ENCODE results near the gene ANKRD34A.

ANKRD34A gene

DNA sequence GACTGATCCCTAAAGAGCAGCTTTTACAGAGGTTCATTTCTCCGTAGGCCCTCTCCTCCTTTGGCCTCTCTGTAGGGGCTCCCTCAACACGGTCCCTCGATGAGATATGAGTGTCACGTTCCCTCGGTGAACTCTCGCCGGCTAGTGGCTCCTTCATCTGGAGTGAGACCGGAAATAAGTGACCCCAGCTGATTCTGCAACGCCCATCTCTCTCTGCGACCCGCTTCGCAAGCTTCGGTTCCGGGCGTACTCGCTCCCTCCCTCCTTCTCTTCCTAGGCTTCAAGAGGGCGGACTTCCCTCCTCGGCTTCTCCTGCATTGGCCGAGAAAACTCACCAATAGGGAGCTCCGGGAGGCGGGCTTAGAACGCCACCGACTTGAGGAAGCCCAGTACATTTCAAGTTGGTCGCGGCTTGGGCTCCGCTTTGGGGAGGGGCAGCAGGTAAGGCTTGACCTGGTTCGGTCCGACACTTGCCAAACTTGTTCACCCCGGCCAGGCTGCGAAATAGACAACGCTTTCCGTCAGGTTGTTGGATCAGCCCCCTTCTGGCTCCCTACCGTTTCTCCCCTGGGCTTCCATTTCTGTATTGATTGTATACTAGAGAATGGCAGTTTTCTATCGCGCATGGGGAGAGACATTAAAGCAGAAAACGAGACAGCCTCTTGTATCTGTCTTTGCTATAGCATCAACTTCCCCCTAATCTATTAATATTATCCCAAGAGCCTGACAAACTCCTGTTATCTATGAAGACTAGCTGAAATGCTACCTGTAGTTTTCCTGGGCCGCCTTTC lies at the start of gene ANKRD34A, which contains the start of gene POLR3GL:
Gene ANKRD34A, minus strand, starts transcription at position 248 of the 791 bp plus-strand sequence. CDS start 2,816 bp downstream, outside the sequence.
Gene POLR3GL, plus strand, starts transcription at position 363 of the 791 bp plus-strand sequence. CDS start 10,176 bp downstream, outside the sequence.
- peak; percentile 96 for DNase-seq

DNA sequence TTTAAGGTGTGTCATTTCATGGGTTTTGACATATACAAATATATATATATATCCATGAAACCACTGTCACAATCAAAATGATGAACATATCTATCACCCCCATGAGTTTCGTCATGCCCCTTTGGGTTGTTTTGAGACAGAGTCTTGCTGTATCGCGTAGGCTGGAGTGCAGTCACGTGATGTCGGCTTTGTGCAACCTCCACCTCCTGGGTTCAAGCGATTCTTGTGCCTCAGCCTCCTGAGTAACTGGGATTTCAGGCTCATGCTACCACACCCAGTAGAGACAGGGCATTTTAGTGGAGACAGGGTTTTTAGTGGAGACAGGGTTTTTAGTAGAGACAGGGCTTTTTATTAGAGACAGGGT lies 49.2 kb upstream of the ANKRD34A start:
- no peak for DNase-seq

DNA sequence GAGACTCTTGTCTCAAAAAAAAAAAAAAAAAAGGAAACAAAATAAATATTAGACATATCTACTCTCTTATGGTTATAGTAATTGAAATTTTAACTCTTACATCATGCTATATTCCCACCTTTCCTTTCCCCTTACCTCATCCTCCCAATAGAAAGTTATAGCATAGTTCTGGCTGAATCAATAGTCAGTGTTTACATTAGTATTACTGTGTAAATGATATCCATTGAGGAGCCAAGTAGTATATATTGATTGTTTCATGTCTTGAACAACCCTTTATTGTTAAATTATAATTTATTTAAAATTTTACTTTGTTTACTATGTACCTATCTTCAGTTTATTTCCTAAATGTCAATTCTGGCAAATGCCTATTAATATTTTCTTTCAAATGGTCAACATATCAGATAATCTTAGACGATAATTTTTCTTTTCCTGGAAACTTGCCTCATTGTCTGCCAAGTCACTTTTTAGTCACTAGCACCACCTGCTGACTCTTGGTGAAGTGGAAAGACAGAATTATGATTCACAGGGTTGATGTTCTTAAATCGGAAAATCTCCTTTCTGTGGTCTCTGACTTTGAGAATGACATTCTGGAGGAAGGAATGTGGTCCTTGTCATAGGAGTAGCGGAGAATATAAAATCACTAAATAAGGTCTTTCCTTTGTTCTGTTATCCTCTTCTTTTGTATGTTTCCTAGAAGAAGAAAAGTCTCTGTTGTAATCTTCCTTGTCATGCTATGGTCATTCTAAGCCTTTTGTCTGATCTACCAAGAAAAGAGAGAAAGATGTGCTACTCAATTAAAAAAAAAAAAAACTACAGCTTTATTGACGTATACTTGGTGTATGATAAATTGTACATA lies 48.6 kb upstream of the ANKRD34A start:
- DNase-seq: peak; percentile 81

DNA sequence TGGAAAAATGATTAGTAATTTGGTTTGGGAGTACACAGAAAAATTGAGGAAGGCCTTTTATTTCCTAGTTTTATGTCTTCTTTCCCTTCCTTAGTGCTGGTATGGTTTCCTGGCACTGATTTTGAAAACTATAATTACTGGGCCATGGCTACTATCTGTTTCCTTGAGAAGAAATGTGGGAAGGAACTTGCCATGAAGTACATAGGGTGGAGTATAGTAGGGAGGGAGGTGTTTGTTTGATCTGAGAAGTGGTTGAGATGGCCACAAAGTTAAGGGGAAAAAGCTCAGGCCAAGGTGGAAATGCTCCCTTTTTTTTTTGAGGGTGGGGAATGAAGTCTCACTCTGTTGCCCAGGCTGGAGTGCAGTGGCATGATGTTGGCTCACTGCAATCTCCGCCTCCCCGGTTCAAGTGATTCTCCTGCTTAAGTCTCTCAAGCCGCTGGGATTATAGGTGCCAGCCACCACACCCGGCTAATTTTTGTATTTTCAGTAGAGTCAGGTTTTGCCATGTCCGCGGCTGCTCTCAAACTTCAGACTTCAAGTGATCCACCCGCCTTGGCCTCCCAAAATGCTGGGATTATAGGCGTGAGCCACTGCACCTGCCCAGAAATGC lies 45.9 kb upstream of the ANKRD34A start:
- no peak for DNase-seq

DNA sequence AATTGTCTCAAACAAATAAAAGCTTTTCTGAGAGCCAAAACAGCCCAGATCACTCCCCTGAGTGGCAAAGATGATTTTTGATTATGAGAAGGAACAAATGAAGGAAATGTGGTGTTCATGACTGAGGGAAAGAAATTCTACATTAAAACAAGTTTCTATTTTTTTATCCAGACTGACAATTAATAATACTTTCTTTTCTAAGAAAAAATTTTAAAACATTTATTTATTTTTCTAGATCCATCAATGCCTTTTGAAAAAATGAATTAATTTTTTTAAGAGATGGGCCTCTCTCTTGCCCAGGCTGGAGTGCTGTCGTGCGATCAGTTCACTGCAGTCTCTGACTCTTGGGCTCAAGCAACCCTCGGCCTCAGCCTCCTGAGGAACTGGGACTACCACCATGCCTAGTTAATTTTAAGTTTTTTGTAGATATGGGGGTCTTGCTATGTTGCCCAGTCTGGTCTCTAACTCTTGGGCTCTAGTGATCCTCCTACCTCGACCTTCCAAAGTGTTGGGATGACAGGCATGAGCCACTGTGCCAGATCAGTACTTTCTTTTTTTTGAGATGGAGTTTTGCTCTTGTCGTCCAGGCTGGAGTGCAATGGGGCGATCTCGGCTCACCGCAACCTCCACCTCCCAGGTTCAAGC lies 43.2 kb upstream of the ANKRD34A start:
- no peak for DNase-seq

DNA sequence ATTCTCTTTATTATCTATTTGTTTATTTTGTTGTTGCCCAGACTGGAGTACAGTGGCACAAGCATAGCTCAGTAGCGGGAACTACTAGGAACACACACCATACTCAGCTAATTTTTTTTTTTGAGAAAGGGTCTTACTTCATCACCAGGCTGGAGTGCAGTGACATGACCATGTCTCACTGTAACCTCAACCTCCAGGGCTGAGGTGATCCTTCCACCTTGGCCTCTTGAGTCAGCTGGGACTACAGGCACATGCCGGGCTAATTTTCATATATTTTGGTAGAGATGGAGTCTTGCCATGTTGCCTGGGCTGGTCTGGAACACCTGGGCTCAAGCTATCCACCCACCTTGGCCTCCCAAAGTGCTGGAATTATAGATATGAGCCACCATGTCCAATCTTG lies 37.3 kb upstream of the ANKRD34A start:
- no peak for DNase-seq

DNA sequence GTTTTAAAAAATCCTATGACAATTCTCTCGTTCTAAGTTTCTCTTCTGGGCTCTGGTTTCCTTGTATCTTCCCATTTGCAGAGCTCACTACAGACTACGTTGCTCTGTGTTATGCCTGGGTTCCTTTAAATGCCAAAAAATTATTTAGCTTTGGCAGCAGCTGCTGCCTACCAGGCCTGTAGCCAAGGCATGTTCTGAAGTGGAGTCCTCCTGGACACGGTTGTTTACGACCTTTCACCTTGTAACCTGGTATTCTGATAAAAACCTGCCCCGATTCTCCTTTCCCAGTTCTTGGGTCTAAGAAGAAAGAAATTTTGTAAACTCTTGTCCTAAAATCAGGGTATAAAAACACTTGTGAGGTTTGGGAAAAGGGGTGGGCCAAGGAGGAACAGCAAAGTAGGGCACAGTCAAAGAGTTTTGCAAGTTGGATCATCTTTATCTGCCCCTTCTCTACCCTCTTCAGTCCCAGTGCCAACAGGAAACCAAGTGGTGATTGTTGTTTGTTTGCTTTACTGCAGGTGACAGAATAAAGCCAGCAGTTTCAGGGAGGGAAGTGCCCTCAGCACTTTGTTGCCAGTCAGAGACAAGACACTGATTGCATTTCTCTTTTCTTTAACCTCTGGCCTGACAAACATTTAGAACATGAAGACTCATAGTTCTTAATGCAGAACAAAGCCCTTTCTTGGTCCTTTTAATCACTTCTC lies 35.1 kb upstream of the ANKRD34A start:
- DNase-seq: no peak

DNA sequence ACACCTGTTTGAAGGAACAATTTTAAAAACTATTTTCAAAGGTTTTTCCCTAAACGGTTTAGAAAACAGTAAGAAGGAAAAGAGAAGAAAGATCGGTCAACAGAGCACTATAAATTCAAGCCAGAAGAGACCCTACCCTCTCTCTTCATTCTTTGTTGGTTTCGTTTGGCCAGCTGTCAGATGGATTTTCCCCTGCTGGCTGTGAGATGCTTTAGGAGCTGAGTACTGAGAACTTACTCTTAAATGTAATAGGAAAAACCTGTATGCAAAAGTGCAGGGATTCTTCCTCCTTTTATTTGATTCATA lies 33.3 kb upstream of the ANKRD34A start:
- no peak for DNase-seq

DNA sequence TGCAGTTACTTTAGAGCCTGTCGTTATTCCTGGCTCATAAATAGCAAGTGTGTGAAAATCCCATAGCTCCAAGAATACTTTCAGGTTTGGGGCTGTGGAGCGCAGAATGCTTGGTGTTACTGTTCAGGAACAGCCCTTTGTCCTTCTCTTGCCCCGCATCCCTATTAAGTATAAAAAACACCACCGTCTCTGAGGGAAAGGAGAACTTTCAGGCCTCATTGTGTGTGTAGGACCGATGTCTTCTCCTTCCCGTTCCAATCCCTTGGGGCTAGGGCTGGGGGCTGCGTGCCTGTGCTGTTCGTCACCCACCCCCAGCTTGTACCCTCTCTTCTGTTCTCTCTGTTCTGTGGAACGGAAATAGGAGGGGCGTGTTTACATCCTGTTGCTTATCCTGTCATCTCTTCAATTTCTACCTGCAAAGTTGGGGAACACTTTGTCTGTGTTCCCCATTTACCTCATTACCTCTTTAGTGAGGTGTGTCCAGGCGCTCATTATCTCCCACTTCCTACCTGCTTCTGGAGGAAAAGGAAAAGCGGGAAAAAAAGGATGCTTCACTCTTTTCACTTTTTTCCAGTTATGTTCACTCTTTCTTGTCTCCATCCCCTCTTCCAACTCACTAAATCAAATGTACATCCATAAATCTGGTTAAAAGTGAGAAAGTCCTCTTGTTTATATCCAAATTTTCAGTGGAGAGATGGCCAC lies 32.8 kb upstream of the ANKRD34A start:
- DNase-seq: peak; percentile 44

DNA sequence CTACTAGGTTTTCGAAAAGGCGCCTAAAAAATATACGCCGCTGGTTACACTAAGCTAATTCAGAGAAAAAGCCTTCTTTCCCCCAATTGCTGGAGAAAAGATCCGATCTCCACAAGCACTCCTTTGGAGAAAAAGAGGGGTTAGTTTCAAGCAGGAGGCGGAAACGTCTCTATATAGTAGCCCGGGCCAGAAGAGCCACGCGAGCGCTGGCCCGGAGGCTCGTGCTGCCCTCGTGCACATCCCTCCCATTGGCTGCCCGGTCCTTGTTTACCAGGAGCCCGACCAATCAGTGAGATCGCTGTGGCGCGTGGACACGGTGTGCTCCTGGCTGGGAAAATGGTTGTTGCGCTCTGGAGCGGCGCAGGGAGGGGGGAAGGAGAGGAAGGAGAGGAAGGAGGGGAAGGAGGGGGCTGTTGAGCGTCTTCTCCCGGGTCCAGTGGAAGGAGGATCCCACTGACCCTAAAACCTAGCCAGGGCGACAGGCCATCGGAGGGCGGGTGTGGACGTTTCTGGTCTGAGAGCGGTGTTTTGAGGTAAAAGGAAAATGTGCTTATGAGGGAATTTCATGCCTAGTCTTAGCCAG lies 32.1 kb upstream of the ANKRD34A start, which contains the start of gene TXNIP:
Gene TXNIP, minus strand, starts transcription at position 147 of the 583 bp plus-strand sequence. CDS start 313 bp downstream, outside the sequence.
- peak; percentile 98 for DNase-seq

DNA sequence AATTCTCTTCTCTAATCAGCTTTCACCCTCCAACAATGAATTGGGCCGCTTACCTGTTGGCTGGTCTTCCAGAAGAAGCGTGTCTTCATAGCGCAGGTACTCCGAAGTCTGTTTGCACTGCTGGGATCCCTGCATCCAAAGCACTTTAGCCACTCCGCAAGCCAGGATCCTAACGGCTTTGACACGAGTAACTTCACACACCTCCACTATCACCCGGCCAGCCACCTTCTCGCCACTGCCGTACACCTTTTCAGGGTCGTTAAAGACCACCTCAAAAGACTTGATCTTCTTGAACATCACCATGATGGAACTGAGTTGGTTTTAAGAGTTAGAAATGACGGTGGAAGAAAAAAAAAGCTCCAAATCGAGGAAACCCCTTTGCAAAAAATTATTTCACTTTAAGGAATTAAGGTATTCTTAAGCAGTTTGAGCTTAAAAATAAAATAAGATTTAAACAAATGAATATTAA lies 31.6 kb upstream of the ANKRD34A start:
- no peak for DNase-seq

DNA sequence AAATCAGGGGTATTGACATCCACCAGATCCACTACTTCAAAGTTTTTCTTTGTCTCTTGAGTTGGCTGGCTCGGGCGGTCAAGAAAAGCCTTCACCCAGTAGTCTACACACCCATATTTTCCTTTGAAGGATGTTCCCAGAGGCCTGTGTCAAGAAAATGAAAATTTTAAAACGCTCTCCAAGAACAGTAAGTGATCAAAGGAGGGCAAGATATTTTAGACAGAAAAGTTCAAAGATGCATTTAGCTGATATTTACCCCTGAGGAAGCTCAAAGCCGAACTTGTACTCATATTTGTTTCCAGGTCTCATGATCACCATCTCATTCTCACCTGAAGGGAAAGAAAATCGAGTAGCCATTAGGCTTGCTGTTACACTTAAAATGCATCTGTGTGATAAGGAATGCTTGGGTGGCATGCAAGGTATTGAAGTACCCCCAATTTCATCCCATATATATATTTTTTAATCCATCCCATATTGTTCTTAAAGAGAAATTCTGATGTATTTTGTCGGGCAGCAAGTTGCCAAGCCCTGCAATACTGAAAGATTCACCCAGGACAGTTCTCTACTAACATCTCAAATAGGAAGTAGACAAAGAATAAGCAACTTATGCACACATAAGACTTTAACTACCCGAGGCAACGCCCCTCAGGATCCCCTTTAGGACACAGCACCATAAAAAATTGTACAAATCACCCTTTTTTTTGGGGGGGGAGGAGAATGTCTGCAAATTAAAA lies 30.9 kb upstream of the ANKRD34A start:
- no peak for DNase-seq

DNA sequence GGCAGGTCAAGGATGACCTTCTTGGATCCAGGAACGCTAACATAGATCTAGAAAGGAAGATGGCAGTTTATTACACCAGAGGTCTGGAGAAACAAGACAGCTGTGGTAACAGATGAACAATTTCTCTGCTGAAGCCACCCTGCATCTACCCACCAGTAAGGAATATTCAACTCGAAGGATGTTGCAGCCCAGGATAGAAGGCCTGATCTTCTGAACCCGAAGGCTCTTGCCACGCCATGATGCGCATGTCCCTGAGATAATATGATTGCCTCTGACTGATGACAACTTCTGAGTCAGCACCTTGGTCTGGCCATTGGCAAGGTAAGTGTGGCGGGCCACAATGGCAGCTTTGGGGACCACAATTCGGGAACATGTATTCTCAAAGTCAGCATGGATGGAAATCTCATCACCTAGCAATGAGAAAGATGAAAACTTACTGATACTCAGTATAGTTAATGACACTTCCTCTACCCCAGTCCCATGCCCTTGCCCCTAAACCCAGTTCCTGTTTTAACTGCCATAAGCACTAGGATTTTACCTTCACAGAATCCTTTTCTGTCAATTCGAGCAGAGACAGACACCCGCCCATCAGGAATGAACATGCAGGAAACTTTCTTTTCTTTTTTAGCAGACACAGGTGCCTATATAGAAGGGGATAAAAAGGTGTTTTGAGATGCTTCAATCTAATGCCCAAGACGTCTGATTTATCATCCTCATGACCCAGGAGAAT lies 30.2 kb upstream of the ANKRD34A start:
- no peak for DNase-seq

DNA sequence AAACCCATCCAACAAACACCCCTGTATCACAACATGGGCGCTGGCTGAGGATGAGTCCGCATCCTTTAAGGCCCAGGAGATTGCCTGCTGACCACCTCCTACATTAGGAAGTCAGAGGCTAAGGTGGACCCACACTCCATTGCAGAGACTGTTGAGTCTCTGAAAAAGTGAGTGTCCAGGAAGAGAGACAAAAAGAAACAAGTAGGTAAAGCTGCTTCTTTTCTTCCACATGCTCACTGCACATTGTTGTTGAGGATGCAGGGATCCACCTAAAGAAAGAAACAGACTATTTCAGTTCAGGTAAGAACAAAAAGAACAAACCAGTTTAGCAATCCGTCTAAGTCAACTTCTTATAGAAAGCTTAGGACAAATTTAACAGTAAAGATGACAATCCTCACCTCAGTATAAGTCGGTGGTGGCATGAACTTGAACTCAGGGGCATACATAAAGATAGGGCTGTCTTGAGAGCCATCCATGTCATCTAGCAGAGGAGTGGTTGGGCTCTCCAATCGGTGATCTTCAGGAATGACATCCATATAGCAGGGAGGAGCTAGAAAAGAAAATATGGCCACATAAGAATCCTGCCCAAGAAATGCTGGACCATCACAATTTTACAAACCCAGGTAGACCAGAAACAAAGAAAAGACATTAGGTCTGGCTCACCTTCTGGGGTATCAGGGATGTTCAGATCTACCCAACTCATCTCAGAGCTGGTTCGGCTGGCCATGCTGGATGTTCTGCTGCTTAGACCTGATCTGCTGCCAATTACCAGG lies 29.4 kb upstream of the ANKRD34A start:
- no peak for DNase-seq

DNA sequence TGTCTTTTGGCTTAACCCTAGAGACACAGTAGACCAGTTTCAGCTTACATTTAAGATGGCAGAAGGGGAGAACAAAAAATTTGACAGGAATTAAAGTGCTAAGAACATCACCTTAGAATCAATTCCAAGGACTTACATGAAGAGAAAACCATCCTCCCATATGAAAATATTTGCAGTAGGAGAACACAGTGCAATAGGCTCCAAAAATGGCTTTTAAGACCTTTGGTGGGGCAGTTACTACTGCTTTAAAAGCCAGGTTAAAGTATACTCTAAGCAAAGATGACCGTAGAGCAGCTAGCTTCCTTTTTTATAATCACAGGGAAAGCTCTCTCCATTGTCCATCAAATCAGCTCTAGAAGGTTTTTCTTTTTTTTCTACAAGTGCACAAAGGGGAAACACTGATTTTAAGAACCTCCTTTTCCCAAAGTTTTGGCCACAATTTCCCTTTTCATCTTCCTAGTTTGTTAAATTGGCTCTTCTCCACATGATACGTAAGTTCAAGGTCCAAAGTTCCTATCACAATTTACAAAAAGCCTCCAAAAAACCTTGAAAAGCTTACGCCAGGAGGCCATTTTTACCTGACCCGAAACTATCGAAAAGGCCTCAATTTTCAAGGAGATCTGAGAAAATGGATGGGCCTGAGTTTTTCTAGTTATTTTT lies 28.7 kb upstream of the ANKRD34A start:
- no peak for DNase-seq

DNA sequence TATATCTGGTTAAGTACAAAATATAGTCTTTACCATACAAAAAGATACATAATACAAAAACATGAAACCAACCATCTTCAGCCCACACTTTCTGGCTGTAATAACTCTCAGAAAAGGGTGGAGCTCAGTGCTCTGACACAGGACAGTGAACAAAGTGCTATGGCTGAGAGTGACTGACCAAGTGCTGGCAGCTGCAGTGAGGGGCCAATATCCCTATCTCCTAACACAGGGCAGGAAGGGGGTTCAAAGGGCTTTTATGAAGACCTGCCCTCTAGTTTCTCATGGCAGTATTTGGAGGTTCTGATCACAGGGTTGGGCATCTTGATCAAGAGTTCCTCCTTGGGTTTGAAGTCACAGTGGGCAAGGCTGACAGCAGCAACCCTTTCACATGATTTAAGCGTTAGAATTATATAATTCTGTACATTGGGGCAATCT lies 28.1 kb upstream of the ANKRD34A start:
- no peak for DNase-seq

DNA sequence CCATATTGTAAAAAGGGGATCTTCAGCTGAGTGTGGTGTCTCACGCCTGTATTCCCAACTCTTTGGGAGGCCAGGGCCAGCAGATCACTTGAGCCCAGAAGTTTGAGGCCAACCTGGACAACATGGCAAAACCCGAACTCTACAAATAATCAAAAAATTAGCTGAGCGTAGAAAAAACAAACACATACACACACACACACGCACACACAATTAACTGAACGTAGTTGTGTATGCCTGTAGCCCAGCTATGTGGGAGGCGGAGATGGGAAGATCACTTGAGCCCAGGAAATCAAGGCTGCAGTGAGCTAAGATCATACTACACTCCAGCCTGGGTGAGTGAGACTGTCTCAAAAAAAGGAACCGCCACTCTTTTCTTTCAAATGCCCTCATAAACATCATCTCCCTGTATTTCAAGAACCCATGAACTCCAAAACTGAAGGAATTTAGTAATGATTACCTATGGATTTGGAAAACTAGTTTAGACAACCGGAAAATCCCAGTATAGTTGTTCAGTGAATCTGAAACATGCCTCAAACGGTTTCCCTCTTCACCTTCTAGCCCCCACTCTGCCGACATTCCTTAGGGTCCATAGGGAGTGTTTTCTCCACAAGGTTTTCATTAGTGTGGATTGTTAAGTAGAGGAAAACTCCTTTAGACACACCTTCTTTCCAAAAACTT lies 27.5 kb upstream of the ANKRD34A start:
- no peak for DNase-seq

All from EL (cell line).